Measurements from ENCODE around the gene BATF3. TPM values are rescaled to one million over a fixed set of nuclear protein-coding genes. Genes with fewer than 3 reads are reported as not detected.

The BATF3 gene
- total and polyA plus RNA-seq, 2 of the 4 experiments (the other 2 are of a cell fraction) = 1.6 to 3.9 TPM

- no TSS peak for BruUV-seq (replicated peaks)
- no peak for TF ChIP-seq FOS (IDR thresholded peaks at IDR 0.05; ENCODE audit: low read depth, low read length)
- no peak for TF ChIP-seq RFX5 (IDR thresholded peaks at IDR 0.05; ENCODE audit: low read depth, low read length)
- TF ChIP-seq MXI1 (IDR thresholded peaks at IDR 0.05; ENCODE audit: borderline replicate concordance, low read depth, low read length) = no peak
- TF ChIP-seq ELK1 (IDR thresholded peaks at IDR 0.05; ENCODE audit: borderline replicate concordance, low read depth, low read length) = no peak
- no peak for TF ChIP-seq MAFK (IDR thresholded peaks at IDR 0.05; ENCODE audit: low read depth, low read length)
- no peak for TF ChIP-seq USF2 (IDR thresholded peaks at IDR 0.05; ENCODE audit: low read depth, low read length)
- TF ChIP-seq NFE2L2 (IDR thresholded peaks at IDR 0.05; ENCODE audit: low read depth, low read length) = no peak
- TF ChIP-seq BHLHE40 (IDR thresholded peaks at IDR 0.05; ENCODE audit: low read depth, low read length) = no peak
- no peak for TF ChIP-seq RAD21 (IDR thresholded peaks at IDR 0.05; ENCODE audit: low read length)
- no peak for TF ChIP-seq POLR2A (IDR thresholded peaks at IDR 0.05; ENCODE audit: low read depth, low read length)
- TF ChIP-seq CEBPB (IDR thresholded peaks at IDR 0.05; ENCODE audit: low read depth, low read length) = no peak
- no peak for TF ChIP-seq SMC3 (IDR thresholded peaks at IDR 0.05; ENCODE audit: low read depth, low read length)
- no peak for TF ChIP-seq CHD1 (IDR thresholded peaks at IDR 0.05; ENCODE audit: low read depth, low read length)
- no peak for TF ChIP-seq CTCF (conservative IDR thresholded peaks at IDR 0.05; ENCODE audit: low read depth, low read length)
- TF ChIP-seq MAZ (IDR thresholded peaks at IDR 0.05; ENCODE audit: borderline replicate concordance, low read depth, low read length) = no peak
- no peak for TF ChIP-seq RCOR1 (IDR thresholded peaks at IDR 0.05; ENCODE audit: insufficient replicate concordance, low read length)
- Histone ChIP-seq H2BK5ac (ENCODE audit: low read depth, low read length, poor library complexity, severe bottlenecking) (no peak overlapping the region), H4K91ac (ENCODE audit: insufficient read depth, low read depth, low read length) (no peak overlapping the region), H3K4me1 (ENCODE audit: control insufficient read depth, insufficient read depth, low read length) (peaks cover 6% of the 10 kb centered on the region; the same call in 1 of the 2 replicates), H3K23ac (ENCODE audit: low read depth, low read length) (no peak overlapping the region), H2AK5ac (ENCODE audit: low read depth, low read length) (no peak overlapping the region), H2BK20ac (ENCODE audit: low read depth, low read length) (no peak overlapping the region), H4K20me1 (ENCODE audit: insufficient read depth, low read length) (no peaks in the 10 kb centered on the region), H3K14ac (replicated peaks; ENCODE audit: low read depth, low read length) (no peak overlapping the region), H3K36me3 (ENCODE audit: control insufficient read depth, insufficient read depth, low read length) (no peaks in the 10 kb centered on the region), H3K9ac (ENCODE audit: low read depth, low read length) (no peak overlapping the region), H3K4me3 (ENCODE audit: insufficient read depth, low read depth, low read length) (no peak overlapping the region), H2BK120ac (ENCODE audit: low read depth, low read length) (no peak overlapping the region), H3K4ac (ENCODE audit: low read depth, low read length) (no peak overlapping the region), H3K9me1 (ENCODE audit: insufficient read depth, low read length) (peaks cover 8% of the 10 kb centered on the region), H2BK15ac (ENCODE audit: low read depth, low read length) (no peak overlapping the region), H3K79me1 (ENCODE audit: low read depth in 1 of 2, low read length in 2 of 2) (no peaks in the 10 kb centered on the region), H3K56ac (ENCODE audit: extremely low read depth, insufficient read depth, low read length) (no peak overlapping the region), H2AK9ac (replicated peaks; ENCODE audit: low read depth, low read length, poor library complexity) (no peak overlapping the region), H2AFZ (replicated peaks; ENCODE audit: low read length, poor library complexity) (no peak overlapping the region), H4K5ac (ENCODE audit: low read depth, low read length) (no peak overlapping the region), H3K27ac (ENCODE audit: insufficient read depth, low read length) (no peak overlapping the region), H4K8ac (ENCODE audit: low read depth in 2 of 2, low read length in 2 of 2) (no peak overlapping the region), H3K18ac (ENCODE audit: low read depth, low read length) (no peak overlapping the region), H3K4me2 (ENCODE audit: low read depth, low read length) (no peak overlapping the region), H3K9me3 (ENCODE audit: control insufficient read depth, insufficient read depth, low read length) (no peaks in the 10 kb centered on the region), H3K27me3 (ENCODE audit: control insufficient read depth, insufficient read depth, low read length) (no peaks in the 10 kb centered on the region)
- ChIA-PET POLR2A (ENCODE audit: unreplicated experiment) (no interaction called here), CTCF (interaction anchor here (0.6 to 1.0 kb wide), 2 partner anchors 11 to 130 kb away, joined by 3 read pairs; no protein-coding TSS in a partner anchor)
- in situ Hi-C loops (cut with MboI; ENCODE audit: low sequenced_read_pairs) (no loop called here), dilution Hi-C loops (cut with HindIII; ENCODE audit: low sequenced_read_pairs, unreplicated experiment) (no loop called here), intact Hi-C loops (cut with micrococcal nuclease) (no loop called here)
- WGBS, 2 experiments (ENCODE audit: extremely low coverage in 2 of 2, insufficient read length in 1 of 2) = 100% methylated on average over 1 of the region's 2 CpGs; no CpG with 5 or more reads in 1 of the 2 experiments
- DNase-seq (no peak), ATAC-seq (ENCODE audit: low read depth) (no peak)
Measured at GRCh38 chr1:212687811-212688210, 11.8 kb downstream of the BATF3 start.

All from IMR-90 (cell line).